H1 (cell line): Measurements from ENCODE around the gene CALY. TPM values are rescaled to one million over a fixed set of nuclear protein-coding genes. Genes with fewer than 3 reads are reported as not detected.

Source experiments
- CTCF ChIA-PET: fragments of 300-600 bp; sonication (Branson Sonifier 250); formaldehyde crosslinking; loops from one replicate; lab custom pipeline; 2021; ENCODE audit not compliant: partially characterized antibody; lab: Charles Lee
- POLR2A ChIA-PET: fragments of 300-600 bp; sonication (Branson Sonifier 250); formaldehyde crosslinking; loops from one replicate; lab custom pipeline; 2021; ENCODE audit warnings: inconsistent platforms; ENCODE audit not compliant: partially characterized antibody; lab: Charles Lee
- DNase-seq, 2 experiments: peaks; one replicate each; pipeline versions ENCODE4 v3.0.0 to v3.0.0-alpha.2; 2010 to 2022; ENCODE audit warnings: low spot score in 2 of 2, low read depth in 1 of 2, mixed read lengths in 1 of 2
- FAIRE-seq: peaks from 2 replicates; lab custom pipeline; 2011; peaks lifted over from hg19 to GRCh38; lab: Jason Lieb, UNC
- H2AFZ ChIP-seq: 2 replicates; pipeline ENCODE4 v1.8.1; 2012; ENCODE audit warnings: low read length, inconsistent platforms
- H2AK5ac ChIP-seq: 2 replicates; pipeline ENCODE4 v1.6.1; 2013; ENCODE audit warnings: low read depth, low read length
- H2BK120ac ChIP-seq: replicated peaks from 2 replicates; pipeline ENCODE3; 2013; ENCODE audit warnings: low read depth, low read length, inconsistent platforms
- H2BK12ac ChIP-seq: 2 replicates; pipeline ENCODE4 v1.6.1; 2013; ENCODE audit warnings: low read depth, low read length
- H2BK15ac ChIP-seq: 2 replicates; pipeline ENCODE4 v1.6.1; 2013; ENCODE audit warnings: low read length
- H2BK20ac ChIP-seq: 2 replicates; pipeline ENCODE4 v1.6.1; 2013; ENCODE audit warnings: low read length
- H2BK5ac ChIP-seq: 2 replicates; pipeline ENCODE4 v1.6.1; 2013; ENCODE audit warnings: low read depth, low read length
- H3K14ac ChIP-seq: 2 replicates; pipeline ENCODE4 v1.6.1; 2013; ENCODE audit warnings: inconsistent platforms; ENCODE audit not compliant: insufficient read length
- H3K18ac ChIP-seq: 2 replicates; pipeline ENCODE4 v1.6.1; 2013; ENCODE audit warnings: low read length; ENCODE audit errors: extremely low read depth
- H3K23ac ChIP-seq: 2 replicates; pipeline ENCODE4 v1.6.1; 2013; ENCODE audit warnings: inconsistent platforms; ENCODE audit not compliant: insufficient read length
- H3K23me2 ChIP-seq: 2 replicates; pipeline ENCODE4 v1.6.1; 2013; ENCODE audit warnings: low read depth, low read length
- H3K27ac ChIP-seq: 2 replicates; pipeline ENCODE4 v1.6.1; 2011; ENCODE audit warnings: low read depth, low read length, inconsistent platforms
- H3K27me3 ChIP-seq, 4 experiments: replicated peaks in 1 of 4; 1 replicate in 1 of 4; 2 replicates in 3 of 4; pipeline versions ENCODE4 v1.6.1 to v1.8.1; 2011 to 2013; ENCODE audit warnings: low read length in 3 of 4, mild to moderate bottlenecking in 3 of 4, inconsistent platforms in 2 of 4, mixed read lengths in 2 of 4, moderate library complexity in 1 of 4; ENCODE audit not compliant: control insufficient read depth in 3 of 4, insufficient read depth in 3 of 4; ENCODE audit errors: extremely low read depth in 1 of 4
- H3K36me3 ChIP-seq, 4 experiments: 2 replicates each; pipeline versions ENCODE4 v1.6.1 to v1.8.1; 2011 to 2013; ENCODE audit warnings: mild to moderate bottlenecking in 4 of 4, low read length in 3 of 4, moderate library complexity in 2 of 4, control low read depth in 1 of 4, inconsistent platforms in 1 of 4; ENCODE audit not compliant: insufficient read depth in 4 of 4, control insufficient read depth in 2 of 4
- H3K4ac ChIP-seq: replicated peaks from 2 replicates; pipeline ENCODE3; 2013; ENCODE audit warnings: low read length, low read depth, mixed read lengths, inconsistent platforms; ENCODE audit not compliant: insufficient read length
- H3K4me1 ChIP-seq, 4 experiments: replicated peaks in 1 of 4; 1 replicate in 1 of 4; 2 replicates in 3 of 4; pipeline versions ENCODE4 v1.6.1 to v1.8.1; 2011 to 2013; ENCODE audit warnings: low read length in 3 of 4, inconsistent platforms in 2 of 4, mixed read lengths in 1 of 4; ENCODE audit not compliant: insufficient read depth in 4 of 4, control insufficient read depth in 3 of 4
- H3K4me2 ChIP-seq, 2 experiments: 2 replicates each; pipeline versions ENCODE4 v1.6.1 to v1.8.1; 2011 to 2013; ENCODE audit warnings: low read depth in 2 of 2, low read length in 2 of 2, control low read depth in 1 of 2, inconsistent platforms in 1 of 2, mild to moderate bottlenecking in 1 of 2; ENCODE audit not compliant: insufficient read depth in 1 of 2
- H3K4me3 ChIP-seq, 4 experiments: fragments of 200-600, 300-600 bp in 1 of 4; sonication (generic), shearing (Covaris generic), sonication (Bioruptor Twin) in 1 of 4; 2 replicates each; pipeline versions ENCODE4 v1.5.1 to v1.8.1; 2011 to 2016; ENCODE audit warnings: low read length in 4 of 4, low read depth in 3 of 4, control low read depth in 2 of 4, inconsistent platforms in 2 of 4, mild to moderate bottlenecking in 2 of 4, mixed read lengths in 1 of 4, moderate library complexity in 1 of 4; ENCODE audit not compliant: insufficient read depth in 2 of 4; ENCODE audit errors: extremely low read depth in 1 of 4
- H3K56ac ChIP-seq: replicated peaks from 2 replicates; pipeline ENCODE3; 2013; ENCODE audit warnings: low read depth, mild to moderate bottlenecking, mixed read lengths, low read length, inconsistent platforms; ENCODE audit not compliant: insufficient read length
- H3K79me1 ChIP-seq: 2 replicates; pipeline ENCODE4 v1.6.1; 2013; ENCODE audit warnings: low read depth, low read length, control low read depth
- H3K79me2 ChIP-seq, 2 experiments: 2 replicates each; pipeline versions ENCODE4 v1.6.1 to v1.8.1; 2012 to 2013; ENCODE audit warnings: low read length in 2 of 2, mild to moderate bottlenecking in 2 of 2, inconsistent platforms in 1 of 2; ENCODE audit not compliant: insufficient read depth in 2 of 2, control insufficient read depth in 1 of 2
- H3K9ac ChIP-seq, 4 experiments: replicated peaks in 1 of 4; 1 replicate in 1 of 4; 2 replicates in 3 of 4; pipeline versions ENCODE4 v1.6.1 to v1.8.1; 2011 to 2013; ENCODE audit warnings: low read depth in 3 of 4, low read length in 3 of 4, control low read depth in 2 of 4, mild to moderate bottlenecking in 2 of 4, moderate library complexity in 2 of 4, inconsistent platforms in 1 of 4; ENCODE audit errors: extremely low read depth in 1 of 4
- H3K9me3 ChIP-seq, 2 experiments: 2 replicates each; pipeline versions ENCODE4 v1.6.1 to v1.8.1; 2012 to 2013; ENCODE audit warnings: mild to moderate bottlenecking in 2 of 2, moderate library complexity in 2 of 2, control low read depth in 1 of 2, inconsistent platforms in 1 of 2, low read depth in 1 of 2, low read length in 1 of 2, mixed read lengths in 1 of 2; ENCODE audit not compliant: insufficient read depth in 2 of 2
- H4K20me1 ChIP-seq, 2 experiments: replicated peaks in 1 of 2; 2 replicates each; pipeline versions ENCODE3 to v1.8.1; 2011 to 2013; ENCODE audit warnings: inconsistent platforms in 2 of 2, low read length in 2 of 2, mild to moderate bottlenecking in 1 of 2; ENCODE audit not compliant: insufficient read depth in 2 of 2, control insufficient read depth in 1 of 2
- H4K5ac ChIP-seq: 2 replicates; pipeline ENCODE4 v1.6.1; 2013; ENCODE audit warnings: low read length, low read depth, mixed read lengths, inconsistent platforms; ENCODE audit not compliant: insufficient read length
- H4K8ac ChIP-seq: 2 replicates; pipeline ENCODE4 v1.8.0; 2013; ENCODE audit warnings: mild to moderate bottlenecking, moderate library complexity, low read length, inconsistent platforms; ENCODE audit not compliant: insufficient read depth; ENCODE audit errors: extremely low read depth
- H4K91ac ChIP-seq: replicated peaks from 2 replicates; pipeline ENCODE3; 2013; ENCODE audit warnings: low read length, mixed read lengths, inconsistent platforms; ENCODE audit not compliant: insufficient read length
- BACH1 ChIP-seq: IDR thresholded peaks from 2 replicates; pipeline ENCODE4 v1.6.1; 2012; ENCODE audit warnings: low read length, improper control_type of control experiment
- BRCA1 ChIP-seq: IDR thresholded peaks from 2 replicates; pipeline ENCODE4 v1.6.1; 2012; ENCODE audit warnings: low read depth, low read length, improper control_type of control experiment
- CBX8 ChIP-seq: fragments of 300-800, 300-1000 bp; sonication (generic); IDR thresholded peaks from 2 replicates; pipeline ENCODE4 v1.7.1; 2016; ENCODE audit warnings: low read depth, low read length, borderline replicate concordance
- CTBP2 ChIP-seq: IDR thresholded peaks from 2 replicates; pipeline ENCODE4 v1.7.0; 2011; ENCODE audit warnings: borderline replicate concordance, mild to moderate bottlenecking, moderate library complexity, mixed read lengths, low read length; ENCODE audit not compliant: insufficient read depth, insufficient read length
- HDAC6 ChIP-seq: IDR thresholded peaks from one replicate; pipeline ENCODE4 v1.7.1; 2012; ENCODE audit warnings: low read depth, mild to moderate bottlenecking, inconsistent platforms, low read length, moderate library complexity
- NANOG ChIP-seq: IDR thresholded peaks from 2 replicates; pipeline ENCODE4 v1.6.1; 2011; ENCODE audit warnings: low read length, low read depth, mild to moderate bottlenecking, inconsistent platforms; ENCODE audit not compliant: insufficient read depth, poor library complexity, severe bottlenecking
- POLR2AphosphoS5 ChIP-seq: IDR thresholded peaks from 2 replicates; pipeline ENCODE4 v1.6.1; 2011; ENCODE audit warnings: low read depth, low read length
- TCF12 ChIP-seq: IDR thresholded peaks from 2 replicates; pipeline ENCODE4 v1.6.1; 2011; ENCODE audit warnings: low read depth, mild to moderate bottlenecking, low read length
- WGBS, 2 experiments: shearing (Covaris generic) in 1 of 2; methylation state at CpG; one replicate each; pipeline versions ENCODE4 v1.1.6 to v1.1.7; 2013 to 2015; ENCODE audit warnings: low lambda C conversion rate in 2 of 2, mixed read lengths in 2 of 2, inconsistent platforms in 1 of 2, low coverage in 1 of 2, missing lambda C conversion rate in 1 of 2; ENCODE audit not compliant: insufficient replicate concordance in 2 of 2, insufficient coverage in 1 of 2, insufficient read length in 1 of 2; ENCODE audit errors: extremely low coverage in 1 of 2, missing lambda C conversion rate in 1 of 2; 5-methylcytosine and 5-hydroxymethylcytosine counted together
- polyA plus RNA-seq, 7 experiments: library from polyadenylated mRNA; depleted of rRNA in 3 of 7; stranded (reverse) in 5 of 7; unstranded in 2 of 7; fragments of >200 nt in 5 of 7; fragments of 200-250 nt in 2 of 7; gene quantifications; 1 replicate in 5 of 7; 2 replicates in 1 of 7; 4 replicates in 1 of 7; pipeline versions ENCODE4 v1.2.1 to v1.2.3, GENCODE V29; 2011 to 2013; ENCODE audit warnings: missing spikeins in 2 of 7, mixed read lengths in 2 of 7
- total RNA-seq: library from RNA; stranded (reverse); fragmentation: NEBNext Ultra II Directional; extraction: Animal tissue kit (Norgen Biotek cat#: 25700); gene quantifications from 2 replicates; pipeline ENCODE4 v1.2.1, GENCODE V29; 2021
- TF ChIP-seq, protein P1 (sequence below): IDR thresholded peaks from 2 replicates; pipeline ENCODE4 v1.6.1; 2011; ENCODE audit warnings: low read depth, mild to moderate bottlenecking, low read length; ENCODE audit not compliant: insufficient read depth
- TF ChIP-seq, protein P2 (sequence below), 3 experiments: IDR thresholded peaks; 1 replicate in 2 of 3; 2 replicates in 1 of 3; pipeline versions ENCODE4 v1.5.1 to v1.6.1; 2011; ENCODE audit warnings: low read length in 3 of 3, mild to moderate bottlenecking in 3 of 3, inconsistent platforms in 2 of 3, low read depth in 1 of 3, moderate library complexity in 1 of 3; ENCODE audit not compliant: insufficient read depth in 1 of 3; ENCODE audit errors: control extremely low read depth in 1 of 3

The CALY gene
- total and polyA plus RNA-seq, 2 of the 8 experiments (the other 6 are each of a cell fraction or from before 2014, with no cell fraction given) = 1.3 to 1.5 TPM

DNA sequence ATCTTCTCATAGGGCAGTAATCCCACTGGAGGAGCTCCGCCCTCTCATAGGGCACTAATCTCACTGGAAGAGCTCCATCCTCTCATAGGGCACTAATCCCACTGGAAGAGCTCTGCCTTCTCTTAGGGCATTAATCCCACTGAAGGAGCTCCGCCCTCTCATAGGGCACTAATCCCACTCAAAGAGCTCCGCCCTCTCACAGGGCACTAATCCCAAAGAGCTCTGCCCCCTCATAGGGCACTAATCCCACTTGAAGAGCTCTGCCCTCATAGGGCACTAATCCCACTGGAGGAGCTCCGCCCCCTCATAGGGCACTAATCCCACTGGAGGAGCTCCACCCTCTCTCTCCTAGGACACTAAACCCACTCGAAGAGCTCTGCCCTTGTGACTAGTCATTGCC is 24.5 kb upstream of the CALY start:
- H3K23ac ChIP-seq = no peak overlapping the region
- no peak overlapping the region for H2AFZ ChIP-seq
- H3K9me3 ChIP-seq = no peaks in the 10 kb centered on the region
- no peak overlapping the region for H4K5ac ChIP-seq
- H3K79me1 ChIP-seq = no peaks in the 10 kb centered on the region
- 88% methylated on average over 5 of the region's 5 CpGs; no CpG with 5 or more reads in 1 of the 2 experiments for WGBS, 2 experiments
- H2BK5ac ChIP-seq = no peak overlapping the region
- peaks cover 0 to 6% (median 3%) of the 10 kb centered on the region in 4 experiments; a peak in 3 of 7 replicates for H3K4me1 ChIP-seq
- no peak for FAIRE-seq
- no peak overlapping the region for H3K14ac ChIP-seq
- H3K56ac ChIP-seq = no peak overlapping the region
- no peak overlapping the region for H3K27ac ChIP-seq
- H3K18ac ChIP-seq = no peak overlapping the region
- peaks cover 13 to 32% (median 26%) of the 10 kb centered on the region in 4 experiments for H3K36me3 ChIP-seq
- peaks cover 6% of the 10 kb centered on the region; the same call in 1 of the 2 replicates for H3K23me2 ChIP-seq
- no peak overlapping the region for H4K8ac ChIP-seq
- H3K4me2 ChIP-seq = no peak overlapping the region
- no peak overlapping the region for H3K4me3 ChIP-seq
- H4K20me1 ChIP-seq = peaks cover 4 to 10% of the 10 kb centered on the region in 2 experiments
- H2BK20ac ChIP-seq = no peak overlapping the region
- no peak overlapping the region for H2BK12ac ChIP-seq
- POLR2A ChIA-PET = interaction anchor here (1.3 to 3.0 kb wide), 8 partner anchors 9 to 34 kb away, joined by 3 to 12 read pairs (median 8); partner anchors contain the start of genes ECHS1, PAOX and PRAP1
- TF ChIP-seq HDAC6 = no peak
- TF ChIP-seq, protein P1, sequence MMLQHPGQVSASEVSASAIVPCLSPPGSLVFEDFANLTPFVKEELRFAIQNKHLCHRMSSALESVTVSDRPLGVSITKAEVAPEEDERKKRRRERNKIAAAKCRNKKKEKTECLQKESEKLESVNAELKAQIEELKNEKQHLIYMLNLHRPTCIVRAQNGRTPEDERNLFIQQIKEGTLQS = no peak
- TF ChIP-seq BRCA1 = no peak
- TF ChIP-seq NANOG = no peak
- no peak for TF ChIP-seq POLR2AphosphoS5
- TF ChIP-seq TCF12 = no peak
- no peak for TF ChIP-seq CTBP2
- no peak for TF ChIP-seq BACH1
- TF ChIP-seq, protein P2, sequence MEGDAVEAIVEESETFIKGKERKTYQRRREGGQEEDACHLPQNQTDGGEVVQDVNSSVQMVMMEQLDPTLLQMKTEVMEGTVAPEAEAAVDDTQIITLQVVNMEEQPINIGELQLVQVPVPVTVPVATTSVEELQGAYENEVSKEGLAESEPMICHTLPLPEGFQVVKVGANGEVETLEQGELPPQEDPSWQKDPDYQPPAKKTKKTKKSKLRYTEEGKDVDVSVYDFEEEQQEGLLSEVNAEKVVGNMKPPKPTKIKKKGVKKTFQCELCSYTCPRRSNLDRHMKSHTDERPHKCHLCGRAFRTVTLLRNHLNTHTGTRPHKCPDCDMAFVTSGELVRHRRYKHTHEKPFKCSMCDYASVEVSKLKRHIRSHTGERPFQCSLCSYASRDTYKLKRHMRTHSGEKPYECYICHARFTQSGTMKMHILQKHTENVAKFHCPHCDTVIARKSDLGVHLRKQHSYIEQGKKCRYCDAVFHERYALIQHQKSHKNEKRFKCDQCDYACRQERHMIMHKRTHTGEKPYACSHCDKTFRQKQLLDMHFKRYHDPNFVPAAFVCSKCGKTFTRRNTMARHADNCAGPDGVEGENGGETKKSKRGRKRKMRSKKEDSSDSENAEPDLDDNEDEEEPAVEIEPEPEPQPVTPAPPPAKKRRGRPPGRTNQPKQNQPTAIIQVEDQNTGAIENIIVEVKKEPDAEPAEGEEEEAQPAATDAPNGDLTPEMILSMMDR (IDR thresholded peaks at IDR 0.05; ENCODE audit: control extremely low read depth in 1 of 3, insufficient read depth in 1 of 3, low read depth in 1 of 3, low read length in 3 of 3) = no peak
- no peak for TF ChIP-seq CBX8
- TF ChIP-seq, all 59 proteins: peak for 0
- Histone ChIP-seq H4K91ac (no peak overlapping the region), H3K79me2 (no peaks in the 10 kb centered on the region), H2AK5ac (no peak overlapping the region), H3K9ac (no peak overlapping the region), H3K4ac (no peak overlapping the region), H2BK15ac (no peak overlapping the region), H2BK120ac (no peak overlapping the region), H3K27me3 (peaks cover 0 to 19% (median 7%) of the 10 kb centered on the region in 4 experiments; a peak in 5 of 7 replicates)
- no peak for DNase-seq
- CTCF ChIA-PET = interaction anchor here (0.7 to 2.5 kb wide), 10 partner anchors 9 to 53 kb away, joined by 3 to 13 read pairs (median 5); partner anchors contain the start of gene PRAP1
